HUES6 (cell line): Measurements from ENCODE around the gene FGFBP2.

Experiments used
- H3K27ac ChIP-seq: 2 replicates; pipeline ENCODE4 v1.7.0; 2013; ENCODE audit warnings: low read depth, mild to moderate bottlenecking, low read length, inconsistent platforms
- H3K27me3 ChIP-seq: 2 replicates; pipeline ENCODE4 v1.6.1; 2013; ENCODE audit warnings: low read length; ENCODE audit not compliant: control insufficient read depth, insufficient read depth
- H3K36me3 ChIP-seq: 2 replicates; pipeline ENCODE4 v1.6.1; 2013; ENCODE audit warnings: low read length; ENCODE audit not compliant: control insufficient read depth, insufficient read depth
- H3K4me1 ChIP-seq: 2 replicates; pipeline ENCODE4 v1.6.1; 2013; ENCODE audit warnings: low read length; ENCODE audit not compliant: control insufficient read depth, insufficient read depth
- H3K4me3 ChIP-seq: 2 replicates; pipeline ENCODE4 v1.5.1; 2013; ENCODE audit warnings: low read depth, low read length
- H3K9ac ChIP-seq: one replicate; pipeline ENCODE4 v1.6.1; 2013; ENCODE audit warnings: mild to moderate bottlenecking, low read length
- H3K9me3 ChIP-seq: 2 replicates; pipeline ENCODE4 v1.6.1; 2013; ENCODE audit warnings: low read depth, low read length; ENCODE audit not compliant: control insufficient read depth, insufficient read depth

The FGFBP2 gene

DNA sequence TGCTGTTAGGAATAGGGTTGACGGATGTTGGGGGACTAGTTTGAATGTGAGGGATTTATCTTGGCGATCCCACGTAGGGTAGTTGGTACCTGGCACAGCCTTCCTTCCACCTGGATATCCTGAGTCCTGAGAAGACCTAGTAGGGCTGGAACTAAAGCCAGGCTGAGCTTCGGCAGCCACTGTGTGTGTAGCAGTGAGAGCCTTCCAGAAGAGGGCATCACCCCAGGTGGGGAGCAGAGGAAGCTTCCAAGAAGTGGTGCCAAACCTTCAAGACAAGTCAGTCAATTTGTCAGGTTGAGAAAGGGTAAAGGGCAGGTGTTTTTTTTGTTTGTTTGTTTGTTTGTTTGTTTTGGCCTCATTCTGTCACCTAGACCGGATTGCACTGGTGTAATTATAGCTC, 1.2 kb upstream of the FGFBP2 start:
- peaks cover 8% of the 10 kb centered on the region for H3K36me3 ChIP-seq
- peaks cover 8% of the 10 kb centered on the region; the same call in 1 of the 2 replicates for H3K4me1 ChIP-seq
- H3K4me3 ChIP-seq: no peak overlapping the region
- H3K9me3 ChIP-seq: peaks cover 9% of the 10 kb centered on the region
- no peak overlapping the region for H3K27ac ChIP-seq
- no peaks in the 10 kb centered on the region for H3K27me3 ChIP-seq
- no peak overlapping the region for H3K9ac ChIP-seq

- Histone ChIP-seq H3K4me3 (no peak overlapping the region), H3K9ac (no peak overlapping the region), H3K9me3 (peaks cover 9% of the 10 kb centered on the region), H3K27ac (no peak overlapping the region), H3K36me3 (peaks cover 2% of the 10 kb centered on the region; the same call in 1 of the 2 replicates), H3K4me1 (peaks cover 8% of the 10 kb centered on the region; the same call in 1 of the 2 replicates), H3K27me3 (no peaks in the 10 kb centered on the region)
Observed at GRCh38 chr4:15963576-15963975, 601 bp upstream of the FGFBP2 start.

DNA sequence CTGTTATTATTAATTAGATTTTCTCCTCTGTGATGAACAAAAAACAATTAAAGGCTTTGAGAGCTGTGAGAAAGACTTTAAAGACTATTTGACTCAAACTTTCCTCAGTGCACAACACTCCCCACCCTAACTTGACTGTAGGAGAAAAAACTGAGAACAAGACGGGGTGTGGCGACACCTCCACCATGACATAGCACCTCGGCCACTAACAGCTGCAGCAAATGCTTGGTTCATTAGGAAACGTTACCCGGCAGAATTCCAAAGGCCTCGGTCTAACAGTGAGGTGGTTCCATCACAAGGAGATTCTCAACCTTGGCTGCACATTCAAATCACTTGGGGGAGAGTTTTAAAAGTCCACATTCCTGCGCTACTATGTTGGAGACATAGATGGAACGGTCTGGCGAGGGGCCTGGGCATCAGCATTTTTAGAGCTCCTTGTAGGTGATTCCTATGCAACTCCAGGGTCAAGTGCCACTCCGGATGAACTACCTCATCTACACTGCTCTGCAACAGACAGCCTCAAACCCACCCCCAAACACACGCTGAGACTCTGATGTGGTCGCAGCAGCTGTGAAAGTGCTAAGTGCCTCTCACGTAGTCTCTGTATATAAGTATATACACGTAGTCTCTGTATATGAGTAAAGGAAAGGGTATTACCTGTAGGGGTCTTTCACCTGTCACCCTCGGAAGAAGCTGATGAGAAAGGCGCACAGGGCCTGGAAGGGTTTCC, 1.0 kb downstream of the FGFBP2 start:
- Histone ChIP-seq H3K36me3 (no peaks in the 10 kb centered on the region), H3K4me3 (no peak overlapping the region)

GRCh38 chr4:15958562-15958961, 4.4 kb downstream of the FGFBP2 start:
- H3K4me3 ChIP-seq: no peak overlapping the region
- H3K9ac ChIP-seq: no peak overlapping the region

More for the DNA sequence above, 1.0 kb downstream of the FGFBP2 start:
- Histone ChIP-seq H3K27ac (no peak overlapping the region), H3K9me3 (peaks cover 9% of the 10 kb centered on the region), H3K9ac (no peak overlapping the region), H3K27me3 (no peaks in the 10 kb centered on the region), H3K4me1 (peaks cover 15% of the 10 kb centered on the region)

GRCh38 chr4:15956179-15956850, 6.7 kb downstream of the FGFBP2 start:
- Histone ChIP-seq H3K4me1 (peaks cover 7% of the 10 kb centered on the region; the same call in 1 of the 2 replicates), H3K4me3 (no peak overlapping the region), H3K36me3 (no peaks in the 10 kb centered on the region), H3K9me3 (peaks cover 29% of the 10 kb centered on the region), H3K27ac (no peak overlapping the region), H3K27me3 (no peaks in the 10 kb centered on the region), H3K9ac (no peak overlapping the region)

More at GRCh38 chr4:15958562-15958961, 4.4 kb downstream of the FGFBP2 start:
- Histone ChIP-seq H3K36me3 (no peaks in the 10 kb centered on the region), H3K27me3 (no peaks in the 10 kb centered on the region), H3K4me1 (peaks cover 15% of the 10 kb centered on the region), H3K9me3 (peaks cover 20% of the 10 kb centered on the region), H3K27ac (no peak overlapping the region)

GRCh38 chr4:15955670-15956069, 7.3 kb downstream of the FGFBP2 start:
- no peaks in the 10 kb centered on the region for H3K27me3 ChIP-seq
- peaks cover 29% of the 10 kb centered on the region for H3K9me3 ChIP-seq
- H3K27ac ChIP-seq: no peak overlapping the region
- no peak overlapping the region for H3K9ac ChIP-seq
- peaks cover 7% of the 10 kb centered on the region; the same call in 1 of the 2 replicates for H3K4me1 ChIP-seq
- no peaks in the 10 kb centered on the region for H3K36me3 ChIP-seq
- no peak overlapping the region for H3K4me3 ChIP-seq

- H3K27ac ChIP-seq: no peak overlapping the region
- H3K9ac ChIP-seq: no peak overlapping the region
- no peaks in the 10 kb centered on the region for H3K36me3 ChIP-seq
- H3K27me3 ChIP-seq: no peaks in the 10 kb centered on the region
- peaks cover 7% of the 10 kb centered on the region; the same call in 1 of the 2 replicates for H3K4me1 ChIP-seq
- H3K9me3 ChIP-seq: peaks cover 29% of the 10 kb centered on the region
- no peak overlapping the region for H3K4me3 ChIP-seq
Observed at GRCh38 chr4:15953625-15954024, 9.3 kb downstream of the FGFBP2 start.

DNA sequence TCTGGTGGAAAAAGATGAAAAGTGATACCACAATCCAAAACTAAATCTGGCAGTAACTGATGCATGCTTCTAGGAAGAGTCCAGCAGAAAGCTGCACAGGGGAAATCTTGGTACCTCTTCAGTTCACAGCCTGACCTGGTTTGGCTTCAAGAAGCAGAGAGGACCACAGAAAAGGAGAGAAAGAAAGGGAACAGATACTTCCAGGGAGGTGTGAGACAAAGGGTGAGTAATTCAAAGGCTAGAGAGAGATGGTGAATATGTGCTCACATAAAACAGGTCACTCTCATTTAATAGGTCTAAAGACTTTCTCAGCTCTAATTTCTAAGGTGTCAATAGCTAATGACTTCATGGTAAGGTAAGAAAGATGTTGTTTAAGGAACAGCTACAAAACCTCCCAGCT, 11.2 kb downstream of the FGFBP2 start:
- peaks cover 29% of the 10 kb centered on the region for H3K9me3 ChIP-seq
- no peaks in the 10 kb centered on the region for H3K36me3 ChIP-seq
- H3K27ac ChIP-seq: no peak overlapping the region
- no peak overlapping the region for H3K9ac ChIP-seq
- H3K4me1 ChIP-seq: no peaks in the 10 kb centered on the region
- H3K4me3 ChIP-seq: no peak overlapping the region
- no peaks in the 10 kb centered on the region for H3K27me3 ChIP-seq

GRCh38 chr4:15948826-15949225, 14.1 kb downstream of the FGFBP2 start:
- Histone ChIP-seq H3K27ac (no peak overlapping the region), H3K9ac (no peak overlapping the region), H3K4me3 (no peak overlapping the region), H3K36me3 (no peaks in the 10 kb centered on the region), H3K27me3 (no peaks in the 10 kb centered on the region), H3K9me3 (peaks cover 11% of the 10 kb centered on the region), H3K4me1 (no peaks in the 10 kb centered on the region)

GRCh38 chr4:15947684-15948083, 15.3 kb downstream of the FGFBP2 start:
- H3K36me3 ChIP-seq: no peaks in the 10 kb centered on the region
- no peaks in the 10 kb centered on the region for H3K27me3 ChIP-seq
- peaks cover 3% of the 10 kb centered on the region; the same call in 1 of the 2 replicates for H3K9me3 ChIP-seq
- no peak overlapping the region for H3K4me3 ChIP-seq
- no peak overlapping the region for H3K27ac ChIP-seq
- no peaks in the 10 kb centered on the region for H3K4me1 ChIP-seq
- no peak overlapping the region for H3K9ac ChIP-seq

DNA sequence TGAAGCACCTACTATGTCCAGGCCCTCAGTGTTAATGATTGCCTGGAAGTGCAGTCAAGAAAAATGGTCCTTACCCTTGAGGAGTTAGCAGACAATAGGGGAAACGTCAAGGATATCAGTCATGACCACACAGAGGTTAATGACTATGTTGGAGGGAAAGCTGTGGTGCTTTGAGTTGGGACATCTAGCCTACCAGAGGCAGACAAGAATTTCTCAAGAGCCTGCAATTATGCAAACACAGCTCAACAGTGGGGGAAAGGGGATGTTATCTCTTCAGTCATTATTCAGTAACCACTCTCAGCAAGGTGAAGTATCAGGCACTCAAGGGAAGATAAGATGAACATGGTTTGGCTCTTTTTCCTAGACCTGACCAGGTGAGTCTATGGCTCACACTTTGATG, 17.5 kb downstream of the FGFBP2 start:
- no peaks in the 10 kb centered on the region for H3K36me3 ChIP-seq
- no peak overlapping the region for H3K27ac ChIP-seq
- no peak overlapping the region for H3K4me3 ChIP-seq

More for the DNA sequence above, 17.5 kb downstream of the FGFBP2 start:
- no peak overlapping the region for H3K9ac ChIP-seq
- H3K4me1 ChIP-seq: no peaks in the 10 kb centered on the region
- H3K9me3 ChIP-seq: no peaks in the 10 kb centered on the region
- H3K27me3 ChIP-seq: no peaks in the 10 kb centered on the region
